ENCODE measurements around the gene FBXO39.
"Not testable (repeated sequence)": the region's sequence is repeated elsewhere in the genome, so short reads cannot be mapped to it uniquely, and the experiment has no call there.

The FBXO39 gene

GRCh38 chr17:6775871-6776405, at the start of gene FBXO39:
FBXO39 (plus strand) TSS chr17:6776215; CDS start chr17:6779869, 3,654 bp downstream.
- DNase-seq: no peak

GRCh38 chr17:6729531-6729930, 46.5 kb upstream of the FBXO39 start:
- DNase-seq: no peak

GRCh38 chr17:6746665-6747064, 29.4 kb upstream of the FBXO39 start:
- not testable (repeated sequence) for DNase-seq

DNA sequence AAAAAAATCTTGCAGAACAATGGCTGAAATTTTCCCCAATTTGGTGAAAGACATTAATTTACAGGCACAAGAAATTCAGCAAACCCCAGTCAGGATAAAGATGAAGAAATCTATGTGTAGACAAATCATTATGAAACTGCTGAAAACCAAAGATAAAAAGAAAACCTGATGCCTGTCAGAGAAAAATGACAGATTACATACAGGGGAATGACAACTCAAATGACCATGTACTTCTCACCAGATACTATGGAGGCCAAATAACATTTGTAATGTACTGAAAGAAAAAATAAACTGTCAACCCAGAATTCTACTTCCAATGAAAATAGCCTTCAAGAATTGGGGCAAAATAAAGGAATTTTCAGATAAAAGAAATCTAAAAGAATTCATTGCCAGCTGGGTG, 27.4 kb upstream of the FBXO39 start:
- DNase-seq: no peak

GRCh38 chr17:6749519-6749918, 26.5 kb upstream of the FBXO39 start:
- no peak for DNase-seq

GRCh38 chr17:6752068-6752909, 23.7 kb upstream of the FBXO39 start:
- DNase-seq: no peak

GRCh38 chr17:6753006-6753445, 23.0 kb upstream of the FBXO39 start:
- peak in 1 of 2 donors; percentile 13 for DNase-seq

DNA sequence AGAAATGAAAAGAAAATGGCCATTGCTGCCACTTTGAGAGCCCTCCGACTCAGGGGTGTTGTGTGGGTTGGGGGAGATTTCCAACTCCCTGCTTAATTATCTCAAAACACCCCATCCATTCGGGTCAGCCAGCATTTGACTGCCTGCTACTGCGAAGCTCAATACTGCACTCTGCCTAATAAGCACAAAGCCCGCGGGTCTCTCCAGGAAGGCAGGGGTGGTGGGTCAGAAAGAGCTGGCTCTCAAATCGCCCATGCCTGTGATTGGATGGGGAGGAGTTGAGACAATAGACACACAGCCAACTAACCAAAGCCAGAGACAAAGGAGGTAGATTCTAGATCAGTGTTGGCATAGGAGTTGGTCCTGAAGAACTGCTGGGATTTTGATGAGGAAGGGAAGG, 22.5 kb upstream of the FBXO39 start:
- no peak for DNase-seq

- no peak for DNase-seq
Measured at GRCh38 chr17:6755281-6755680, 20.7 kb upstream of the FBXO39 start.

- DNase-seq: peak; percentile 2 to 26
Measured at GRCh38 chr17:6755731-6756184, 20.3 kb upstream of the FBXO39 start, which contains the start of gene XAF1. XAF1 (plus strand) TSS chr17:6756046; CDS start chr17:6756079, 33 bp downstream.

GRCh38 chr17:6756425-6757031, 19.5 kb upstream of the FBXO39 start:
- DNase-seq: no peak

DNA sequence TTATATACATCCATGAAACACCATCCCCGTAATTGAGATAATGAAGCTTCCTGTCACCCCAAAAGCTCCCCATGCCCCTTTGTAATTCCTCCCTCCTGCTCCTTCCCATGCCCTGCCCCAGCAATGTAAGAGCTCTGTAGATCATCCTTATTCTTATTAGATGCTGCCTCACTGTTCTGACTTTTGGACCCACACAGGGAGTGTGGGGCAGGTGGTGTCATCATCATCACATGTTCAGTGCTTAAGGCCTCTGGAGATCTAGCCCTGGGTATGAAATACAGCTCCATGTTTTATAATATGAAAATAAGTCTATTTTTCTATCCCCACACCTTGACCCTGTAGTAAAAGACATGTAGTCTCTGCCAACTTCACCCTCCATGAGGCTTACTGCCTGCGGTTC, 18.3 kb upstream of the FBXO39 start:
- DNase-seq: no peak

- DNase-seq: no peak
Measured at GRCh38 chr17:6761779-6762178, 14.2 kb upstream of the FBXO39 start.

GRCh38 chr17:6768447-6768846, 7.6 kb upstream of the FBXO39 start:
- DNase-seq: no peak

DNA sequence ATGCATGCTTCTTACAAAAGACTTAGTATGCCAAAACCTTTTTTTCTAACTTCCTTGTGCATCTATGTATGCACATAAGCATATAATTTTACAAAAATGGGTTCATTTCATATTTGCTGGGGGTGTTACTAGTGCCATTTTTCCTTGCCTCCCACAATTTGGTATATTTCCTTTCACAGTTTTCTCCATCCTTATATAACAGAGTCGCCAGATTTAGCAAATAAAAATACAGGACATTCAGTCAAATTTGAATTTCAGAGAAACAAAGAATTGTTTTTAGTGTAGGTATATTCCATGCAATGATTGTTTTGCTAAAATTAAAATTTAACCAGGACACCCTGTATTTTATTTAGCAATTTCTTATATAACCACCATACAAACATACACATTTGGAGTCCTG, 4.0 kb upstream of the FBXO39 start:
- peak in 1 of 2 donors; percentile 31 for DNase-seq

- not testable (repeated sequence) for DNase-seq
Measured at GRCh38 chr17:6774906-6775305, 1.1 kb upstream of the FBXO39 start.

DNA sequence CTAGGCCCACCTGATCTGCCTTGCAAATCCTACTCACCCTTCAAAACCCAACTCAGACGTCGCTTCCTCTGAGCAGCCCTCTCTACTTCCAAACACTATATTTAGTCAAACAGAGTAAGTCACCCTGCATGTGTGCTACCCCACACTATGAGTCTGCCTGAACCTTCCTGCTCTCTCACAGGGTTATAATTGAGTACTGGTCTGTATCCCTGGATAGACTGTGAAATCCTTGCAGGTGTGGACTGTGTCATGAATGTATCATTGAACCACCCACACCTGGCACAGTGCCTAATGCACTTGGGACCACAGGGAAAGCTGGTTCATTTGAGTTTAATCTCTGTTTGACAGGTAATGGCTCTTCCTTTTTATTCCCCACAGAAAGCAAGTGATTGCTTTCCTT, 3.4 kb downstream of the FBXO39 start:
- no peak for DNase-seq

DNA sequence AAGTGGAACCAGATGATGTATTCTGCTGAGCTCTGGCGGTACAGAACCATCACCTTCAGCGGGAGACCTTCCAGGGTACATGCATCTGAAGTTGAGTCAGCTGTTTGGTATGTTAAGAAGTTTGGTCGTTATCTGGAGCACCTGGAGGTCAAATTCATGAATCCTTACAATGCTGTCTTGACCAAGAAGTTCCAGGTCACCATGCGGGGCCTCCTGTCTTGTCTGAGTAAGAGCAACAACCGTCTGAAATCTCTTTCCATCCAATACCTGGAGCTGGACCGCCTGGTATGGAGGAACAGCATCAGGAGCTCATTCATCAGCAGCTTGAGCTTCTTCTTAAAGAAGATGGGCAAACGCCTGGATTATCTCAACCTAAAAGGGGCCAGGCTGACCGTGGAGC, 4.0 kb downstream of the FBXO39 start:
- DNase-seq: no peak

DNA sequence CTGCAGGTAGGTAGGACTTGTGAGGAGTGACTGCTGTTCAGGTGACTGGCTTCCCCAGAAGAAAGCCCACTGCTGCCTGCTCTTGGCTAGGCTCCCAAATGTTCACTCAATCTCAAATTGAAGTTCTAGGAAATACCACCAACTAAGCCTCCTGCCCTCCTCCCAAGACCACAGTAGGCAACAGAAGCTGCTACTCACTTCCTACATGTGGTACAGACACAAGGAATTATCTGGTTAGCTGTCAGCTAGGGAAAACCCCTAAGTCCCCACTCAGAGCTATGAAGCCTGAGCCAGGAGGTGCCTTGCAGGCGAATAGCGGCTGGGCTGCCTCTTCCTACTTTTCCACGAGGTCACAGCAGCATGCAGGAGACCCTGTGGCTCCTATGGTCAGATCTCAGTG, 4.9 kb downstream of the FBXO39 start:
- no peak for DNase-seq

DNA sequence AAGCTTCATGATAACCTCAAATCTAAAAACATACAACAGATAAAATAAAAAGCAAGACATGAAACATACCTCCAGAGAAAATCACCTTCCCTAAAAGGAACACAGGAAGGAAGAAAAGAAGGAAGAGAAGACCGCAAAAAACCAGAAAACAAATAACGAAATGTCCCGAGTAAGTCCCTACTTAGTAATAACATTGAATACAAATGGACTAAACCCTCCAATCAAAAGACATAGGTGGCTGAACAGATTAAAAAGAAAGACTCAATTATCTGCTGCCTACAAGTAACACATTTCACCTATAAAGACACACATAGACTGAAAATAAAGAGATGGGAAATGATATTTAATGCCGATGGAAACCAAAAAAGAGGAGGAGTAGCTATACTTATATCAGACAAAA, 6.2 kb downstream of the FBXO39 start:
- DNase-seq: no peak

DNA sequence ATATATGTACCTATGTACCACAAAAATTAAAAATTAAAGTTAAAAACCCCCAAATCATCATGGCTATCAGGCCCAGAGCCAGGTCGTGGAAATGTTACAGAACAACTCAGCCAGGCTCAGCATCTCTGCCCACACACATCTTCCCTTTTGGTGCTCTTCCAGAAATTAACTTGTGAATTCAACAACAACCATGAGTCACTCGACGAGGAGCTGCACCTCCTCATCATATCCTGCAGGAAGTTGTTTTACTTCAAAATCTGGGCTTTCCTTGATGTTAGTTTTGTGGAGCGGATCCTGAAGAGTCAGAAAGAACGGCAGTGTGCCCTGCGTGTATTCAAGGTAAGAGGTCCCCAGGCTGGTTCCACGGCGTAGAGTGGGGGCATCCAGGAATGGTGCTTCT, 10.6 kb downstream of the FBXO39 start:
- no peak for DNase-seq

GRCh38 chr17:6787081-6787693, 11.2 kb downstream of the FBXO39 start:
- no peak for DNase-seq

GRCh38 chr17:6789146-6789545, 13.1 kb downstream of the FBXO39 start:
- DNase-seq: no peak

Data from hippocampal formation (tissue), 2 donors.